GM18870 (cell line): ENCODE measurements around the gene PRDX5.
"Not testable (repeated sequence)": the region's sequence is repeated elsewhere in the genome, so short reads cannot be mapped to it uniquely, and the experiment has no call there.

ENCODE experiments used
- ATAC-seq: cut with Tn5 transposase; IDR thresholded peaks from one replicate; pipeline ENCODE4 v1.9.1; 2021; ENCODE audit warnings: moderate library complexity; ENCODE audit not compliant: unreplicated experiment

The PRDX5 gene

DNA sequence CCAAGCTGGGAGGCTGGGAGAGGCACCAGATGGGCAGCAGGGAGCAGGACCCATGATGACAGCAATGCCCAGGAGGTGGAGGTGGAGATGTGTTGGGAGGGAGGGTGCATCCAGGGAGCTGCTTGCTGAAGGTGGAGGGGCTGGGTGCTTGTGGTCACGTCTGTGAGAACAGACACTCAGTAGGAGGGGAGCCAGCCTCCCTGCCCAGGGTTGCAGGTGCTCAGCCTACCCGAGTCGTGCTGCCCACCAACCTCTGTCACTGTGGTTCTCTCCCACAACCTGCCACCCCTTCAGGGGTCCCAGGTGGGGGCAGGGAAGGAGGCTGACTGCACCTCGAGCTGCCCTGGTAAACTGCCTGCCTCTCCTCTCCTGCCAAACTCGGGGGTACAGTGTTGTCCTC is 5.5 kb downstream of the PRDX5 start:
- no peak for ATAC-seq

DNA sequence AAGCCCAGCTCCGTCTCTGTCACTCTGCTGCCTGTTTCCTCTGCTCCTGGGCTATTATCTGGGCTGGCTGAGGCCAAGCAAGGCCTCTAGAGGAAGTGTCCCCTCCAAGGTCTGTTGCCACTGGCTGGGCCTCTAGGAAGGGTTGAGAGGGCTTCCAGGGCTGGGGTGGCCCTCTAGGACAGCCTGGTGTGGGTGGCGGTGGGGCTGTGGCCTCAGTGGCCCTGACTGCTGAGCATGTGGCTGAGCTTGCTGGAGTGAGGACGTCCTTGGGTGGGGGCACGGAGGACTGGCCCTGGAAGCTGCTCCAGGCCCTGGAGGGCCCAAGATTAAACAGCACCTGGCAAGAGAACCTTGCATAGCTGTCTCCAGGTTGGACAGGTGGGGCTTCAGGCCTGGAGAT is 6.1 kb downstream of the PRDX5 start:
- not testable (repeated sequence) for ATAC-seq

DNA sequence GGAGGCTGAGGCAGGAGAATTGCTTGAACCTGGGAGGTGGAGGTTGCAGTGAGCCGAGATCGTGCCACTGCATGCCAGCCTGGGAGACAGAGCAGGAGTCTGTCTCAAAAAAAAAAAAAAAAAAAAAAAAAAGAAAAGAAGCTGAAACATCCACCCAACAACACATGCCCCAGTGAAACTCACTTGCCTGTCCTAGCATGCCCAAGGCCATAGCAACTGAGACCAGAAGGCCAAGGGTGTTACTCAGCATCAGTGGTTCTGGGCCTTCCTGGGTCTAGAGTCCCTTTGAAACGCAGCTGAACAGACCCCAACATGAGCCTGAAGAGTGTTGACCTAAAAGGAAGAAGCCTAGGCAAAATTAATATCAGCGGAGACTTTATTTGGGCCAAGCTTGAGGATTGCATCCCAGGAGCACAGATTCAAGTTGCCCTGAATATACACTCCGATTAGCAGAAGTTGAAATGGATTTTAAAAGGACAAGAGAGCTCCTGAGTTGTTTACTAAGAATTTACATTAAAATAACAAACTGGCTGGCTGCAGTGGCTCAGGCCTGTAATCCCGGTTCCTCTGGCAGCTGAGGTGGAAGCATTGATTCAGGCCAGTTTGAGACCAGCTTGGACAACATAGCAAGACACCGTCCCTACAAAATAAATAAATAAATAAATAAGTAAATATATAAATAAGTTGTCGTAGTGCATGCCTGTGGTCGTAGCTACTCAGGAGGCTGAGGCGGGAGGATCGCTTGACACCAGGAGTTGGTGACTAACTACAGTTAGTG is 7.0 kb downstream of the PRDX5 start:
- ATAC-seq = no peak

DNA sequence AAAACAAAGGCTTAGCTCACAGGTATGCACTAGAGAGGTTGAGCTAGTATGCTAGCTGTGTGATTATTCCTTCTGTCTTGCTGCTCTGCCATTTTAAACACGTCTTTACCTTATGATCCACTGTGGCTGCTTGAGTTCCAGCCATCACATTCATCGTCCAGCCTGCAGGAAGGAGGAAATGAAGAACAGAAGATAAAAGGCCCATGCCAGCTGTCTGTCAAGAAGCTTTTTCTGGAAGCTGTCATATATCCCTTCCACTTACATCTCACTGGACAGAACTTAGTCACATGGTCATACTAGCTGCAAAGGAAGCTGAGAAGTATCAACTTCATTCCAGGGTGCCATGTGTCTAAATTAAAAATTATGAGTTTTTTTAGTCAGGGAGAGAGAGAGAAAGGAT is 9.5 kb downstream of the PRDX5 start:
- no peak for ATAC-seq

DNA sequence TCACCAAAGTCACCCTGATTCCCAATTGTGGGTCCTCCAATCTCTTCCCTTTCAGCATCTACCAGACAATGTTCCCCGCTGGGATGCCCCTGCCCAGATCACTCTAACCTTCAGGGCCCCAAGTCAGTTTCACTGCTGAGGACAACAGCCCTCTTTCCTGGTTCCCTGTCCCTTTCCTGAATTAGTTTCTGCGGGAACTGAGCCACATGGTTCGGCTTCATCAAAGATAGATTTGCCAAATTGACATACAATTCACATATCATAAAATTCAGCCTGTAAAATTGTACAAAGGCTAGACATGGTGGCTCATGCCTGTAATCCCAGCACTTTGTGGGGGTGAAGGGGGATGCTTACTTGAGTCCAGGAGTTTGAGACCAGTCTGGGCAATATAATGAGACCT is 10.1 kb downstream of the PRDX5 start:
- no peak for ATAC-seq

DNA sequence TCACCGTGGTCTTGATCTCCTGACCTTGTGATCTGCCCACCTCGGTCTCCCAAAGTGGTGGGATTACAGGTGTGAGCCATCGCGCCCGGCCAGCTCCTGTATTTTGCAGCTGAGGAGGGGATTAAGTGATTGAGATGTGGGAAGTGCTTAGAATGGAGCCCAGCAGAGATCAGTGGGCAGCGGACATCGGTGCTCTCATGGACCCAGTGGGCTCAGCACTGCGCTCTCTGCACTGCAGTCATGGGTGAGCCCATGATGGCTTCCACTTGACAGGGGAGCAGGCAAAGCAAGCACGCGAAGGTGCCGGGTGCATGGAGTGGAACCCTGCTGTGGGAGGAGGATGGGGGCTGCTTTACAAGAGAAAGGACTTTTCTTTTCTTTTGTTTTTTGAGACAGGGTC is 13.0 kb downstream of the PRDX5 start:
- ATAC-seq = no peak

DNA sequence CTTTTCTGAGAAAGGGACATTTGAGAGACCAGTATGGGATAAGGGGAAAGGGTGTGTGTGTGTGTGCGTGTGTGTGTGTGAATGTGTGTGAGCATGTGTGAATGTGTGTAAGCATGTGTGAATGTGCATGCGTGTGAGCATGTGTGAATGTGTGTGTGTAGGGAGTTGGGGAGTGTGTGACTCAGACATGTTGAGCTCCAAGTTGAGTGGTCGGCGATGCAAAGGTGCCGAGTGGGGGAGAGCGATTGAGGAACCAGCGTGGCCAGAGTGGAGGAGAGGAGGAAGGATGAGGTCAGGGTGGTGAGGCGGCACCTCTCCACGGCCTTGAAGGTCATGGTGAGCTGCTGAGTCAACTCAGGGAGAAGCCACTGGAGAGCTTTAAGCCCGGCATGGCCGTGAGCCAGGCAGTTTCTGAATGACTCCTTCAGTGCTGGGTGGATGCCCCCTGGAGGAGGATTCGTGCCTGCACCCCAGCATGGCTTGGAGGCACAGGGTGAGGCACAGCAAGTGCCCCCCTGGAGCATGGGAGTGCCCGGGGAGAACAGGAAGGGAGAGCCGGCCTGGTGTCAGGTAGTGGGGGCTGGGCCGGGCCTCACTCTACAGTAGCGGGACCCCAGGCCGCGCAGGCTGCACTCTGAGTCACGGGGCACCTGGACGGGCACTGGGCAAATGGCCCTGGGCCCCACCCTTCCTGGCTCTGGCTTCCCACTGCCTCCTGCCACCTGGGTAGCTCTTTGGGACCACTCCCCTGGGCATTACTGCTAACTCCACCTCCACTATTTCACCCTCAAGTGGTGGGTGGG is 13.8 kb downstream of the PRDX5 start:
- peak; percentile 44 for ATAC-seq

DNA sequence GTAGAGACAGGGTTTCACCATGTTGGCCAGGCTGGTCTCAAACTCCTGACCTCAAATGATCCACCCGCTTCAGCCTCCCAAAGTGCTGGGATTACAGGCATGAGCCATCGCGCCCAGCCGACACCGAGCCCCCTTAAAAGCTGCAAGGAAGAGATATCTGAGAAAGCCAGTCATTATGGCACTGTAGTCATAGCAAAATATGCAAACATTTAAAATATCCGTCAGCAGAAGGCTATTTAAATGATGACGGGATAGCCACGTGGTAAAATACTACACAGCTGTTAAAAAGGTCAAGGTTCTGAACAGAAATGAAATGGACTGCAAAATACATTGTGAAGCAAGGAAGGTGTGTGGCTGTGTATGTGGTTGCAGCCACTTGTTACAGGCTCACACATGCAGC is 15.6 kb downstream of the PRDX5 start:
- ATAC-seq = no peak

DNA sequence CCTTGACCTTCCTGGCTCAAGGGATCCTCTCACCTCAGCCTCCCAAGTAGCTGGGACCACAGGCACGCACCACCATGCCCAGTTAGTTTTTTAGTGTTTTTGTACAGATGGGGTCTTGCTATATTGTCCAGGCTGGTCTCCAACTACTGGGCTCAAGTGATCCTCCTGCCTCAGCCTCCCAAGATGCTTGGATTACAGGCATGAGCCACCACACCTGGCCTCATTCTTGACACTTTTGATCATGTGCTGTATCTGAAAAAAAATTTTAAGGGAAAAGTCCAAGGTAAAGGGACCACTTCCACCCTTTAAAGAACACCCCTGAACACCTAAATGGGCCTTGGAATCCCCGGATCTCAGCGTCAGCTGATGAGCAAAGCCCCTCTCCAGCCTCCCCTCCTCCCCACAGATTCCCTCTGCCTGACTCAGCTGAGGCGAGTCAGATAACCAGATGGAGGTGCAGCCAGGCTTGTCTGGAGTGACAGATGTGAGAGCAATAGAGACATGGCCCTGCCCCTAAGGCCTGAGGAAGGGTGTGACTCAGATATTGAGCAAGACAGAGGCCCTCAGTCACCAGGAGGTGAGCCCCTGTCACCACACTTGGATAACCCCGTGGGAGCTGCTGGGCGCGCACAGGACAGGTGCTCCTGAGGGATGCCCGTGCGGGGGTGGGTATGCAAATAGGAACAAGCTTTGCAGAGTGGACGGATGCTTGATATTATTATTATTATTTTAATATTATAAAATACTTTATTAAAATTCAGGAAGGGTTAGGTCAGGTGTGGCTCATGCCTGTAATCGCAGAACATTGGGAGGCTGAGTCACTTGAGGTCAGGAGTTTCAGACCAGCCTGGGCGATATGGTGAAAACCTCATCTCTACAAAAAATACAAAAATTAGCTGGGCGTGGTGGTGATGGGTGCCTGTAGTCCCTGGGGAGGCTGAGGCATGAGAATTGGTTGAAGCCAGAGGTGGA is 17.1 kb downstream of the PRDX5 start:
- peak; percentile 78 for ATAC-seq

DNA sequence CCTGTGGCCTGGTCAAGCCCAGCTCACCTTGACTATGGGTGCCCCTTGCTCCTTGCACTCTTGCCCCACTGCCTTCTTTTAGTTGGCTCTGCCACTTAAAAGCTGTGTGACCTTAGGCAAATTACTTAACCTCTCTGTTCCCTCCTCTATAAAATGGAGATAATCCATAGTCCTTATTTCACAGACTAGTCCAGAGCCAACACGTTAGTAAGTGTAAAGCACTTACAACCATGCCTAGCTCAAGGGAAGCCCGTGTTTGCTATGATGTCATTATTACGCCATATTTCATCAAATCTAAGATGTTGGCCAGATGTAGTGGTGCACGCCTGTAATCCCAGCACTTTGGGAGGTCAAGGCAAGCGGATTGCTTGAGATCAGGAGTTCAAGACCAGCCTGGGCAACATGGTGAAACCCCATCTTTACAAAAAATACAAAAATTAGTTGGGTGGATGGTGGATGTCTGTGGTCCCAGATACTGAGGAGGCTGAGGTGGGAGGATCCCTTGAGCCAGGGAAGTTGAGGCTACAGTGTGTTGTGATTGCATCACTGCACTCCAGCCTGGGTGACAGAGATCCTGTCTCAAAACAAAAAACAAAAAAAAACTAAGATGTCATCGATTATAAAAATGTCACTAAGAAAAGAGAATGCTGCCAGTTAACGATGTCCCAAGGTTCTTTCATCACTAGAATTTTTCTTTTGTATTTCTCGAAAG is 19.8 kb downstream of the PRDX5 start:
- ATAC-seq = no peak

DNA sequence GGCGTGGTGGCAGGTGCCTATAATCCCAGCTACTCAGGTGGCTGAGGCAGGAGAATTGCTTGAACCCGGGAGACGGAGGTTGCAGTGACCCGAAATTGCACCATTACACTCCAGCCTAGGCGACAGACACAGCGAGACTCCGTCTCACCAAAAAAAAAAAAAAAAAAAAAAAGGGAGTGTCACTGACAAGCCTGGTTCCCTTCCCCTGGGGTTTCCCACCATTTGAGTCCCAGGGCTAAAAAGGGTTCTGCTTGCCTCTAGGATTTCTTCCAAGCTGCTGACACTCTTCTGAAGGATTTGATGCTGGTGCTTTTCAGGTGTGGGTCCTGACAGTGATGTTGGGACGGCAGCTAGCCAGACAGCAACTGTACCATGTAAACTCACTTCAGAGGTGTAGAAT is 20.8 kb downstream of the PRDX5 start:
- no peak for ATAC-seq

DNA sequence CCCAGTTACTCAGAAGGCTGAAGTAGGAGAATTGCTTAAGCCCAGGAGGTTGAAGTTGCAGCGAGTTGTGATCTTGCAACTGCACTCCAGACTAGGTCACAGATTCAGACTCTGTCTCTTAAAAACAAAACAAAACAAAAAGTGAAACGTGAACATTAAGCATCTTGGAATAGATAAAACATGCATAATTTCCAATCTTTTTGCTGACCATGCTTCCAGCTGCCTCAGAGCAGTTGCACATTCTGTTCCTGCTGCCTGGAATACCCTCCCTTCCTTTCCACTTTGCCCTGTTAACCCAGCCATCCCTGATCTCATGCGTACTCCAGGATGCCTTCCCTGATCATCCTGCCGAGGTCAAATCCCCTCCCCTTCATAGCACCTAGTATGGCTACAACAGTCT is 21.4 kb downstream of the PRDX5 start:
- ATAC-seq = no peak

DNA sequence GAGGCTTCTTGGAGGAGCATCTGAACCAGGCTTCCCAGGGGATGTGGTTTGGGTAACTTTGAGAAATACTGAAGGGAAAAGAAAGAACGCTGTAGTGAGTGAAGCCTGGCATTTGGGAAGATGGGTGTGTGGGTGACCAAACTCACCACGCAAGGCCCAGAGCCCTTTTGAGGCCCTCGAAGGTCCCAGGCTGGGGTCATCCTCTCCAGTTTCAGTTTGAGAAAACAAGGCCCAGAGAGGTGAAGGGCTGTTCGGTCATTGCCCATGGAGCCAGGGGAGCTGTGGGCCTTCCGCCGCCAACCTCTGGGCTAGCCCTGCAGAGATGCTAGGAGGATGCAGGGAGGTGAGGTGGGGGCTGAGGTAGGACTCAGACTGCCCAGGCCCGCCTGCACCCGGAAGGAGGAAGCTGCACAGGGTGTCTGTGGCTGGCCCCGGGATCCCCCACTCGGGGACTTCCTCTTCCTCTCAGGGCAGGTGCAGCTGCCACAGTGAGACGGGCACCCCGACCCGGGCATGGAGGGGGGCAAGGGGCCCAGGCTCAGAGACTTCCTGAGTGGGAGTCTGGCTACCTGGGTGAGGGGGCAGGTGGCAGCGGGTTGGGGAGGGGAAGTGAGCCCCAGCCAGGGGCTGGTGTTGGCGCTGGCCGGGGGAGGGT is 22.0 kb downstream of the PRDX5 start, which contains the start of gene CCDC88B:
TSS of gene CCDC88B (plus strand) at position 451 of the 655 bp plus-strand sequence. CDS start at position 514, 63 bp downstream.
- peak; percentile 37 for ATAC-seq

DNA sequence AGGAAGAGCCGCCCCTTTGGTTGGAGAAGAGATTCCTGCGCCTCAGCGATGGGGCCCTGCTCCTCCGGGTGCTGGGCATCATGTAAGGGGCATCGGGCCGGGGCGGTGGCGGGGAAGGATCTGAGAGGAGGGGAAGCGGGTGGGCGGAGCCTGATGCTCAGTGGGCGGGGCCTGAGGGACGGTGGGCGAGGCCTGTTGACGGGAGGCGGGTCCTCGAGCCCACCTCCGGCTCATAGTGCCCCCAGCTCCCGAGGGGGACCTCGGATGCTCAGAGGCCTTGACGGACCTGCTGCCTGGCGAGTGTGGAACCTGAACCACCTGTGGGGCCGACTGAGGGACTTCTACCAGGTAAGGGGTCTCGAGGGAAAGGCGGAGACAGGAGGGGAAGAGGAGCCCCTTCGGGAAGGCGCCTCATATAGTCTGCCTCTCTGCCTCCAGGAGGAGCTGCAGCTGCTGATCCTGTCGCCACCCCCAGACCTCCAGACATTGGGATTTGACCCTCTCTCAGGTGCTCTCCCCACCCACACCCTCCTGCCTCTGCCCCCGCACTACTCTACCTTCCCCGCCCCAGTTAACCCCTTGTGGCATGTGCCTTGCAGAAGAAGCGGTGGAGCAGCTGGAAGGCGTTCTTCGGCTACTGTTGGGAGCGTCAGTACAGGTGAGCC is 22.9 kb downstream of the PRDX5 start:
- no peak for ATAC-seq

DNA sequence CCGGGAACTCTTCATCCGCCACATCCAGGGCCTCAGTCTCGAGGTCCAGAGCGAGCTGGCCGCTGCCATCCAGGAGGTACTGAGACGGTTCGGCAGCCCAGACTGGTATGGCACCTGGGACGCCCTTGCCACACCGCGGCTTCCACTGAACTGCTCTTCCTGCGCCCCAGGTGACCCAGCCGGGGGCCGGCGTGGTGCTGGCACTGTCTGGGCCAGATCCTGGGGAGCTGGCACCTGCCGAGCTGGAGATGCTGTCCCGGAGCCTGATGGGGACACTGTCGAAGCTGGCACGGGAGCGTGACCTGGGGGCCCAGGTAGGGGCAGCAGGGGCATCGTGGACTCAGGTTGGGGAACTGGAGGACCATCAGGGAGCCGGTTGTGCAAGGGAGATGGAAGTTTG is 23.5 kb downstream of the PRDX5 start:
- no peak for ATAC-seq

DNA sequence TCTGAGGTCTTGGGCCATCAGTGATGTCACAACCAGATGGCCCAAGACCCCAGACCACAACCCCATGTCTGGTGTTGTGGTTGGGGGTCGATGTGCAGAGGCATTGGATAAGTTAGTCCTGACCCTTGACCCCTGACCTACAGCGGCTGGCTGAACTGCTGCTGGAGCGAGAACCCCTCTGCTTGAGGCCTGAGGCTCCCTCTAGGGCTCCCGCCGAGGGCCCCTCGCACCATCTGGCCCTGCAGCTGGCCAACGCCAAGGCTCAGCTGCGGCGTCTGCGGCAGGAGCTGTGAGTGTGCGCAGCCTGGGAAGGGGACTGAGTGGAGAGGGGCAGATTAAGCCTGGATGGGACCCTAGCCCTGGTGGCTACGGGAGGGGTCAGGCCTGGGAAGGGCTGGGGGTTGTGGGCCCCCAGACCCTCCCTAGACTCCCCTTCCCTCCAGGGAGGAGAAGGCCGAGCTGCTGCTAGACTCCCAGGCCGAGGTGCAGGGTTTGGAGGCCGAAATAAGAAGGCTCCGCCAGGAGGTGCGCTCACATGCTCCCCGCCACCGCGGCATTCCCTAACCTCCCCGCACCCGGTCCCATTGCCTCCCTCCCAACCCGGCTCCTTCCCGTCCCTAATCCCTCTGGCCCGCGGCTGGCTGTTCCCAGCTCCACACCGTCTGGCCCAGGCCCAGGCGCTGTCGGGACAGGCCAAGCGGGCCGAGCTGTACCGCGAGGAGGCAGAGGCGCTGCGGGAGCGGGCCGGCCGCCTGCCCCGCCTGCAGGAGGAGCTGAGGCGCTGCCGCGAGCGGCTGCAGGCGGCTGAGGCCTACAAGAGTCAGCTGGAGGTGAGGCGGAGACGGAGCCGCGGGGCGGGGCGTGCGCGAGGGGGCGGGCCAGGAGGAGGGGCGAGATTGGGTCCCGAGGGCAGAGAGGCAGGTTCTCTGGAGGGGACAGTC is 24.2 kb downstream of the PRDX5 start:
- ATAC-seq = no peak

DNA sequence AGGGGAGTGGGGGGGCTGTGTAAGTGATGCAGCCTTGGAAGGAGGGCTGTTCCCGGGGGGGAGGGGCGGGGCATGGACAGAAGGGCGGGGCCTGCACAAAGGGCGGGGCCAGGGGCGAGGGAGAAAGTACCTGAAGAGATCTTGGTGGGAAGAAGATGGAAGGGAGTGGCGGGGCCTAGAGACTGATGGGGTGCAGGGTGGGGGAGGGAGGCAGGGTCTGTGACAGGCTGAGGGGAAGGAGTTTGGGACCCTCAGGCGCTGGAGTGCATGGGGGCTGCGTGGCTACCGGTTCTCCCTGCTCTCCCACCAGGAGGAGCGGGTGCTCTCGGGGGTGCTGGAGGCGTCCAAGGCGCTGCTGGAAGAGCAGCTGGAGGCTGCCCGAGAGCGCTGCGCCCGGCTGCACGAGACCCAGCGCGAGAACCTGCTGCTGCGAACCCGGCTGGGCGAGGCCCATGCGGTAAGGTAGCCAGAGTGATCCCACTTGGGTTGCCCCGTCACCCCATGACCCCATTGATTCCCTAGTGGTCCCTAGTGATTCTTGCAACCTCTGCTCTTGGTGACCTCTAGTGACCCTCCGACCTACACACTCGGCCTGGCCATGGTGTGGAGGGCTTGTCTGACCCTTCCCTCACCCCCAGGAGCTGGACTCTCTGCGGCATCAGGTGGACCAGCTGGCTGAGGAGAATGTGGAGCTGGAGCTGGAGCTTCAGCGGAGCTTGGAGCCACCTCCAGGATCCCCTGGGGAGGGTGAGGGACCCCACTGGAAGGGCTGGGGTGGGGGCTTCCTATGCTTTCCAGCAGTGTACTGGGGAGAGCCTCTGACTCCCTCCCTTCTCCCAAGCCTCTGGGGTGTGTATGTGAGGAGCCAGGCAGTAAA is 25.2 kb downstream of the PRDX5 start:
- ATAC-seq = no peak
